Kidney glomerular epithelial cell (primary cell): ENCODE data around the gene PLXNA3.
A peak's percentile ranks its signal among the peaks of the same experiment; 100 is the strongest.
"Not testable (repeated sequence)": the region's sequence is repeated elsewhere in the genome, so short reads cannot be mapped to it uniquely, and the experiment has no call there.

Experiments
- DNase-seq: peaks from one replicate; lab custom pipeline; 2025; lab: John Stamatoyannopoulos, UW

PLXNA3 gene

DNA sequence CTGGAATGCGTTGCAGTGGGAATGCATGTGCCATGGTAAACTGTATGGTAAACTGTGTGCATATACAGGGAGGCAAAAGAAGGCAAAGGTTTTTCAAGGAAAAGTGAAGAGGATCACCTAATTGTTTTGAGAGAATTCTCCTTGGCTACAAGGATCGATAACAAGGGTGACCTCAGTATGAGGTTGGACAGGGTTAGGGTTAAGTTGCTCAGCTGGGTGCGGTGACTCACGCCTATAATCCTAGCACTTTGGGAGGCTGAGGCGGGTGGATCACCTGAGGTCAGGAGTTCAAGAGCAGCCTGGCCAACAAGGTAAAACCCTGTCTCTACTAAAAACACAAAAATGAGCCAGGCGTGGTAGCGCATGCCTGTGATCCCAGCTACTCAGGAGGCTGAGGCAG, 43.3 kb downstream of the PLXNA3 start:
- DNase-seq = not testable (repeated sequence)

DNA sequence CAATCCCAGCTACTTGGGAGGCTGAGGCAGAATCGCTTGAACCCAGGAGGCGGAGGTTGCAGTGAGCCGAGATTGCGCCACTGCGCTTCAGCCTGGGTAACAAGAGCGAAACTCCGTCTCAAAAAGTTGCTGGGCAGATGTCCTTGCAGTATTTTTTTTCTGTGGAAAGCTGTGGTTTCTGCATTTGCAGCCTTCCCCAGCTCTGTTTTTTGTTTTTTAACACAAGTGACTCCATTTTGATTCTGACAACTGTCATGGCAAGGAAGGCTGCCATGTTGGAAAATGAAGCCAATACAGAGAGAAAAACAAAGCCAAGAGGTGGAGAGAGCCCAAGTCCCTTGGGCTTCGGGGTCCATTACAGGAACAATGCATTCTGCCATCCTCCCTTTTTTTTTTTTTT, 44.0 kb downstream of the PLXNA3 start:
- DNase-seq = no peak

DNA sequence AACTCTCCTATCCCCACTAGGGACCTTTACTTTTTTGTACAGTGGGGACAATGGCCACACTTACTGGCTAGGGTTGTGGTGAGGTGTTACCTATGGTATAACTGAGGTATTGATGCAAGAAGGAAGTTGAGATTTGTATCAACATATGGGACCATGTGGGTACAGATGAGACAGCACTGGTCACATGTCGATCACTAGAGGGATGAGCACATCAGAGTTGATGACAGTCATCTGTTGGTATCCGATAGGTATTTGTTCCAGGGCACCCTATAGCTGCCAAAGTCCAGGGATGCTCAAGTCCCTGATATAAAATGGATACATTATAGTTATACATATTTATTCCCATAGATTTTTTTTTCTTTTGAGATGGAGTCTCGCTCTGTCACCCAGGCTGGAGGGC, 44.9 kb downstream of the PLXNA3 start:
- DNase-seq = no peak

DNA sequence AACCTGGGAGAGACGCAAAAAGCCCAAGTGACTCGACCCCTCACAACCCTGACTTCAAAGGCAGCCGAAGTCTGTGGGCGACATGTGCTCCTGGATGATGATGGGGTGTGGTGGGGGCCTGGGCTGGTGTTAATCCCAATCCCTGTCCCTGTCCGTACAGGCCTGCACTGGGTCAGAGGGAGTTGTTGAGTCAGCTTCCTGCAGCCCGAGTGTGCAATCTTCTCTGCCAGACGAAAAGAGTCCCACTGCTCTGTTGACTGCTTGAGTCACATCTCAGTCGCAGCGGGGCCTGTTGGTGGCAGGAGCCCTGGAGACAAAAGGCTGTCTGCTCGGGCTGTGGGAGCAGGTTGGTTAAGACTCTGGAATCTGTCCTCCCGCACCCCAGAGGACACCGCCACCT, 47.7 kb downstream of the PLXNA3 start:
- no peak for DNase-seq

DNA sequence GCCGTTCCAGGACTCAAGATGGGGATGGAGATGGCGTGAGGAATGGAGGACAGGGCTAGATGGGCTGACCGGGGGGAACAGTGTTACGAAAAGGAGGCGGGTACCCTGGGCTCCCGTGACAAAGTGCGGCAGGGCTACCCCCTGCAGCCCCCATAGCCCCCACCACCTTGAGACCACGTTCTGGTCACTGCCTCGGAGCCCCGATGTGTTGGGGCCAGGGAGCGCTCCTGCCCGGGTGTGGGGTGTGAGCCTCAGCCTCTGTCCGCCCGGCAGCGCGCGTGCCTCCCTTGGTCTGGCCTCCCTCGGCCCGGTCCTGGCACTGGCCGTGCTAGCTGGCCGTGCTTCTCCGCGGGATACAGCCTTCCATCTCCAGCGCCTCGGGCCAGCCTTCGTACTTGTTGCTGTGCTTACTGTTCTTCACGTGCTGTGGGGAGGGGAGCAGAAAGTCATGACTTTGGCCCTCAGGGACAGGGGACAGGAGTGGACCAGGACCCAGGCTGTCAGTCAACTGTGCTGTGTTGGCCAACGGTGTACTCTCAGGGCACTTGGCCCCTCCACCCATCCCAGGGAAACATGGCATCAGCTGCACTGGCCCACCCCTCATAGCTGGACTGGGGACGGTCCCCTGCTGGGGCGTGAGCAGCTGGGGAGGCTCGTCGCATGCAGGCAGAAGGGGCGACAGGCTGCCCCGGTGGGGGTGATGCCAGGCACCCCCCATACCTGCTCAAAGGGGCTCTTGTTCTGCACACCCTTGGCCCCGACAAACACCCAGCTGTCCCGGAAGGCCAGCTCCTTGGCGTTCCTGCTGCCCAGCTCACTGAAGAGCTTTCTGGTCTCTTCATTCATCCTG, 48.6 kb downstream of the PLXNA3 start:
- DNase-seq = no peak

DNA sequence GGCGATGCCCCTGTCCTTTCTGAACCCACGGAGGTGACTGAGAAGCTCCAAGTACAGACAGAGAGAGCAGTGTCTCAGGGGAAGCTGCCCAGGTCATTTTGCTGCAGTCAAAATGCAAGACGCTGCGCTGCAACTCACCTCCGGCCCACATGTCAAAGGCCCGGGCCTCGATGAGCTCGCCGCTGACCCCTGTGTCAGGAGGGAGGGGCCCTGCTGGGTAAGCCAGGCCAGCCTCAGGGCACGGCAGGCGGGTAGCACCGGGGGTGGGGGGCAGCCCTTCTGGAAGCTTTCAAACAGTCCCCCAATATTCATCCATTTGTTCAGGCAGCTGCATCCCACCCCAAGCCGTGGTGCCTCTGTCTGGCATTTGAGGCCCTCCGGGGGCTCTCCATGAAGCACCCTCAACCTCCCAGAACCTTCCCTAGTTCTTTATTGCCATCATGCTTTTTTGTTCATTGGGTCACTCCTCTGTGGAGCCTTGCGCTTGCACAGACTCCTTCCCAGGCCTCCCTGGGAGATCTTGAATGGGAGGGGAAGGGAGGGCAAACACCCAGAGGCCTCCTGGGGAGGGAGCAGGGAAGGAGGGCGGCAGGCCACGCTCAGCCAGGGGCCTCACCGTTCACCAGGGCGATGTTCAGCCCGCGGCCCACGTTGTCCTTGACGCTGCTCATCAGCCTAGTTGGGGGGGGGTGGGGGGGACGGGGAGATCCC, 49.7 kb downstream of the PLXNA3 start:
- no peak for DNase-seq

DNA sequence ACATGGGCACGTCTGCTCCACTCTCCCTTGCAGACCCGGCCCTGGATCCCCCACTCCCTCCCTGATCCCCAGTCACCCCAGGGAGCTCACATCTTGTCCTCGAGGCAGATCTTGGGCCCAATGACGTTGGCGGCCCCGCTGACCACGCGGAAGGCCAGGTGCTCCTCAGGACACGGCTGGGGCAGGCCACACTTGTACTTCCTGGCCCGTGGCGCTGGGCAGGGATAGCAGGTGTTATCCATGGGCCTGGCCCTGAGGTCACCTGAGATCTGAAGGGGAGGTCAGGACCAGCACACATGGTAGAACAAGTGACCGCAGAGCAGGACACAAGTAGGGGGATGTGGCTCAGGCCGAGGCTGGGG, 50.3 kb downstream of the PLXNA3 start:
- DNase-seq = no peak

DNA sequence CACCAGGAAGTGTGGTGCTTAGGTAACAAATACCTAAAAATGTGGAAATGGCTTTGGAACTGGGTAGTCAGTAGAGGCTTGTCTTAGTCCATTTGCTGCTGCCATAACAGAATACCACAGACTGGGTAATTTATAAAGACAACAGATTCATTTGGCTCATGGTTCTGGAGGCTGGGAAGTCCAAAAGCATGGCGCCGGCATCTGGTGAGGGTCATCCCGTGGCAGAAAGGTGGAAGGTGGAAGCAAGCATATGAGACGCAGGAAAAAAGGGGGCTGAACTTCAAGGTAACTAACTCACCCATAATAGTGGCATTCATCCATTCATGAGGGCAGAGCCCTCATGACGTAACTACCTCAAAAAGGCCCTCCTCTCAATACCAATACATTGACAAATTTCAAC, 51.4 kb downstream of the PLXNA3 start:
- DNase-seq = no peak

DNA sequence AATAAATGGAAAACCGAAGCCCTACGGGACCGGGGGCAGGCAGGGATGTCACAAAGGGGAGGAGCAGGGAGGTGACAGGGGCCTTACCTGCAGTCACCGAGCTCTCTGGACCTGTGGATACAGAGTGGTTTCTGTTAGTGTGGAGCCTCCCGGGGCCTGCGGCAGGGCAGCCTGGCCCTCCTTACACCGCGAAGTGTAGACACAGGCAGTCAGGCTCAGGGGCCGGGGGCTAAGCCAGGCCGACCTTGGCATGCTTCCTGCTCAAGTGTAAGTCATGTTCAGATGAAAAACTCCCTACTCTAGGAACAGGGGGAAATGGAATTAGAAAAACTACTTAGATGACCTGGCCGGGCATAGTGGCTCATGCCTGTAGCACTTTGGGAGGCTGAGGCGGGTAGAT, 53.7 kb downstream of the PLXNA3 start:
- DNase-seq = no peak

DNA sequence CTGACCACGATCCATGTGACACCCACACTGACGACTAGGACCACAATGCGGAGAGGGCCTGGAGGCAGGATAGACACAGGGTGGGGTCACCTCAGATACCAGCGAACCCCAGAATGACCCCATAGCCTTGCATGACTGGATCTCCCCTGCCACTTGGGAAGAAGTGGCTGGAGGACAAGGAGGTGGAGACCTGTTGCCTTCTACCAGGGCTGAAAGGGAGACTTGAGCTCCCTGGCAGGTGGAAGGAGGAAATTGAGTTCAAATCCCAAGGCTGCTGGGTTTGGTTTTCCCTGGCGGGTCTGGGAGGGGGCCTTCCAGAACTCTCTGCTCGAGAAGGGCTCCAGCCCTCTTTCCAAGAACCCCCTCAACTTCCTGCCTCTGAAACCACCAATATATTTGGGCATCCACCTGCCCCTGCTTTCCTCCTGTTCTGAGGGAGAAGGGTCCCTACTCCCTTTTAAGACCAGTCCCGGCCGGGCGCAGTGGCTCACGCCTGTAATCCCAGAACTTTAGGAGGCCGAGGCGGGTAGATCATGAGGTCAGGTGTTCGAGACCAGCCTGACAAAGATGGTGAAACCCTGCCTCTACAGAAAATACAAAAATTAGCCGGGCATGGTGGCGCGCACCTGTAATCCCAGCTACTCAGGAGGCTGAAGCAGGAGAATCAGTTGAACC, 54.9 kb downstream of the PLXNA3 start:
- DNase-seq = no peak

DNA sequence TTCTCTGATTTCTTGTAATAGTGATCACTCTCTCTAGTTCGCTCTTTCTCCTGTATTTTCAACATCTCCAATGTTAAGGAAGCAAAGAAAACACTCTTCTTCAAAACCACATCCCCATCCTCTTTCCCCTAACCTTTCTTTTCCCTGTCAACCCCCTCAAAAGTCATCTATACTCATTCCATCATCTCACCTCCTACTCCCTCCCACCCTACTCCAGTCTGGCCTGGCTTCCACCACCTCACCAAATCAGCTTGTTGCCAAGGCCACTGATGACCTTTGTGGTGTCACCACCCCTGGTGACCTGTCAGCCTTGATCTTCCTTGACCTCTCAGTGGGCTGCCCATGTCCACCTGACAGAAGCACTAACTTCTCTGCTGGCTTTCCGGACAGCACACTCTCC, 55.6 kb downstream of the PLXNA3 start:
- DNase-seq = no peak

DNA sequence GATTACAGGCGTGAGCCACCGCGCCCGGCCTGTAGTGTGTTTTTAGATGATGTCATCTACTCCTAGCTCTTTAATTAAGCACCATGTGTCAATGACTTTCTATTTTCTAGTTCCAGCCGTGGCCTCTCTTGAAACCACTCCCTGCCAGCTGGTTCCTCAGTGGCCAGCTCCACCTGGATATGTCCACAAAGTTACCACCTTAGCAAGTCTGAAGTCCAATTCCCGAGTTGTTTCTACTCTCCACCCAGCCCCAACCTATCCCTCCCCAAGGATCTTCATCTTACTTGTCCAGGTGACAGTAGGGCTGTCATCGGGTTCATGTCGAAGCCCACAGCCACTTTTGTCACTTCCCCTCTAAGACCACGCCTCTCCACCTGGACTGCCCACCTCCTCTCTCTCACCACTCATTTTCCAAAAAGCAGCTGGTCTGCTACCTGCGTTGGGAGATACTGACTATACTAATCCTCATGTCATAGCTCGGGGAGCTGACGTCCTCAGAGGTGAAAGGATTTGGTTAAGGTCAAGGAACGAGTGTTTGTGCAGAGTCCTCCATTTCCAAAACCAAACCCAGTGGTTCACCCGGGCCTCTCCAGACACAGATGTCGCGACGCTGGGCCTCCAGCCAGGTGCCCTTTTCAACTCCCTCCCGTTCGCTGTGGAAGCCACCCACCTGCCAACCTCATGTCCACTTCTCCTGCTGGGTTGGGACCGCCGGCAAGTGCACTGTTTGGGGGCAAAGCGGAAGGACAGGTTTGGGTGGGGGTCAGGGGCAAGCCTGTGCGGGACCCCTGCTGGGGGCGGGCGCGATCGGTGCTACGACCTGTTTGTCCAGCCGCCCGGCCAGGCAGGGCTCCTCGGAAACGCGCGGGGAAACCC, 57.2 kb downstream of the PLXNA3 start:
- no peak for DNase-seq

DNA sequence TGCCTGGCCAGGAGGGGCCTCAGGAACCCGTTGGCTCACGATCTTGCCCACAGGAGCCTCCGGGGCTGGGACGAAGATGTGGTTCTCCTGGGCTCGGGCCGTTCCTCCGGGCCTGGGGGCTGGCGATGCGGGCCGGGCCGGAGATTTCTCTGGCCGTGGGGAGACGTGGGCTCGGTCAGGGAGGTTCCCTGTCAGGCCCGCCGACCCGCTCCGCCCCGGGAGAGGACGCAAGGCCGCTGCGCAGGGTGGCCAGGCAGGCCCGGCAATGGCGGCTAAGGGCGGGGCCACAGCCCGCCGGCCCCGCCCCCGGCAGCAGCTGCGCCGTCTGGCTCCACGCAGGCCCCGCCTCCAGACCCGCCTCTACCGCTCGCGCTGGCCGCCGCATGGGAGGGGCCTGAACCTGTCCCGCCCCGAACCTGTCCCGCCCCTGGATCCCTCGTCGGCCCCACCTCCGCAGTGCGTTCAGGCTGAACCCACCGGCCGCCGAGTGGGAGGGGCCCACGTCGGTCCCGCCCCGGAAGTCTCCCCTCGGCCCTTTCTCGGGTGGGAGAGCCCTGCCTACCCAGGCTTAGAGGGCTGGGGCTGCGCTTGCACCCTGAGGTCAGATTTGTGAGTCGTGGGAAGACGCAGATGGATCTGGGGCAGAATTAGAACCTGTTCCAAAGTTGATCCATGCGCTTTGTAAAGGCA, 58.0 kb downstream of the PLXNA3 start, which contains the start of gene FAM3A:
FAM3A (minus strand) TSS at position 267 of the 690 bp plus-strand sequence. CDS start 460 bp downstream, outside the sequence.
- DNase-seq = peak; percentile 77

DNA sequence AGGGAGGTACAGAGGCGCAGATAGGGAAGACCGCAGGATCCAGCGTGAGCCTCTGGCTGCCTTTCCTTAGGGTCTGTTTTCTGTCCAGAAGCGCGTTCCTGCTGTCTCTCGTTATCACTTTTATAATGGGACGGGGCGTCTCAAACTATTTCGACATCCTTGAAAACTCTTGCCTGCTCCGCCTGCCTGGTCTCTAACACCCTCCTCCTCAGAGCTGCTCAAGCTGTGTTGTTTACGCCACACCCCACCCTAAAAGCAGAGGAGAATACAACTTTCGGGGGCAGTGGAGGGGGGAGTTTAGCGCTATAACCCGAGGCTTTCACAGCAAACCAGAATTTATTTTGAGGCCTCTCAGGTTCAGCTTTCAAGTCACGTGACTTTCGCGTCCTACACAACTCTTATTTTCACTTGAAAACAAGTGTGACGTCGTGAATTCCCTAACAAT, 58.6 kb downstream of the PLXNA3 start:
- no peak for DNase-seq

DNA sequence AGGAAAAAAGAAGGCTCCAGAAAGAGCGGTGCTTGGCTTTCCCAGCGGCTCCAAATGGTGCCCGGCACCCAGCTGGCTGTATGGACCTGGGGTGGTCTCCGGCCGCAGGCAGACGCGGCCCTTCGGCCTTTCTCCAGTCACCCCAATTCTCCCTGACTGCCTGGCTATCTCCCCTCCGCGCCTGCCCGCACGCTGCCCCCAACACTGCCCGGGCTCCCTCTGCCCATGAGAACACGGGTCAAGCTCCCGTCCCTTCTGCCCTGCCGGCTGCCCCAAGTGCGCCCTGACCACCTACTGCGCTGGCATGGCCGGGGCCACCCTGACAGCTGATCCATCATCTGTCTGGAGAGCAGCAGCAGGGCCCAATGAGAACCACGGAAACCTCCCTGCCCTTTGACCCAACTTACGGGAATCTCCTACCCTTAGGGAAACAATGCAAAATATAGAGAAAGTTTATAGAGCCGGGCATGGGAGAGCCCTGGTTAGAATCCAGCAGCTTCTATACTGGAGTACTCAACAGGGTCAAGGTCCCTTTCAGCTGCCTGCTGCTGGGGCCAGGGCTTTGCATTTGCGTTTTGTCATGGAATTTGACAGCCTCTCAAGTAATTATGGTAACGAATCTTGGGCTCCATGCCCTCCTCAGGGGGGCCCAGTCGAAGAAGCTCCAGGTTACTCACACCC, 59.2 kb downstream of the PLXNA3 start:
- DNase-seq = no peak

DNA sequence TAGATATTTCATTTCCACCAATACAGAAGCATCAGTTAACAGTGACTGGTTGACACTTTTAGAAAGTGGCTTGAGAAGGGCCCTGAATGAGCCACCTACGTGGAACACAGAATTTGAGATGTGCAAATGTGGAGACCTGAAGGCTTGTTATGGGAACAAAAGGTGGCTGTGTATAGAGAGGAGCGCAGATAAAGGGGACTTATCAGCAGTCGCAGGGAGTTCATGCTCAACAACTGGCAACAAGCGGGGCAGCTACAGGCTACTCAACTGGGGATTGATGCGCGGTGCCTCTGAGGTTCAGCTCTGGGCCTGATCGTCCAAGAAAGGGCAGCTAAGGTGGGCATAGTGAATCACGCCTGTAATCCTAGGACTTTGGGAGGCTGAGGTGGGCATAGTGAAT, 61.3 kb downstream of the PLXNA3 start:
- DNase-seq = no peak

DNA sequence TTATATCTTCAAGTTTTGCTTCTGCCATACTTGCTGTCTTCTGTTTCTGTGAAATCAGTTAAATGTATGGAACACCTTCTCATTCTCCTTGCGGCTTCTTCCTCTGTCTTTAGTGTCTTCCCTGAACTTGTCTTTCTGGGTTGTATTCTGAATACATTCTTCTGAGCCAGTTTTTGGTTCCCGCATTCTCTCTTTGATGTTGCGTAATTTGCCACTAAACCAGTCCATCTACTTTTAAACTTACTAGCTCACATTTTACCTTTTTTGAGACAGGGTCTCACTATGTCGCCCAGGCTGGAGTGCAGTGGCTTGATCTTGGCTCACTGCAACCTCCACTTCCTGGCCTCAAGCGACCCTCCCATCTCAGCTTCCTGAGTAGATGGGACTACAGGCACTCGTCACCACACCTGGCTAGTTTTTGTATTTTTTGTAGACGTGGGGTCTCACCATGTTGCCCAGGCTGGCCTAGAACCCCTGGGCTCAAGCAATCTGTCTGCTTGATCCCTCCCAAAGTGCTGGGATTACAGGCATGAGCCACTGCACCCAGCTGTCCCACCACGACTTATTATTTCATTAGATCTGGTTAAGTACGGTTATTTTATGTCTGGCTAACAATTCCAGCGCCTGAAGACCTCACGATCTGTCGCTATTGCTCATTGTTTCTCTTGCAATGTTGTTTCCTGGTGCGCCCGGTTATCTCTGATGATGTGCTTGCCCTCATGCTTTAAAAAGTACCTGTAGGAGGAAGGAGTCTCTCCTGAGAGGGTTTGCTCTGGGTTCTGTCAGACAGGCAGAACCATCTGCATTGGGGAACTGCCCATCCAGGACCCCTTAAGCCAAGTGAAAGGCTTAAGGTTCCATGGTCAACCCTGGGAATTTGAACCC, 67.8 kb downstream of the PLXNA3 start:
- no peak for DNase-seq

DNA sequence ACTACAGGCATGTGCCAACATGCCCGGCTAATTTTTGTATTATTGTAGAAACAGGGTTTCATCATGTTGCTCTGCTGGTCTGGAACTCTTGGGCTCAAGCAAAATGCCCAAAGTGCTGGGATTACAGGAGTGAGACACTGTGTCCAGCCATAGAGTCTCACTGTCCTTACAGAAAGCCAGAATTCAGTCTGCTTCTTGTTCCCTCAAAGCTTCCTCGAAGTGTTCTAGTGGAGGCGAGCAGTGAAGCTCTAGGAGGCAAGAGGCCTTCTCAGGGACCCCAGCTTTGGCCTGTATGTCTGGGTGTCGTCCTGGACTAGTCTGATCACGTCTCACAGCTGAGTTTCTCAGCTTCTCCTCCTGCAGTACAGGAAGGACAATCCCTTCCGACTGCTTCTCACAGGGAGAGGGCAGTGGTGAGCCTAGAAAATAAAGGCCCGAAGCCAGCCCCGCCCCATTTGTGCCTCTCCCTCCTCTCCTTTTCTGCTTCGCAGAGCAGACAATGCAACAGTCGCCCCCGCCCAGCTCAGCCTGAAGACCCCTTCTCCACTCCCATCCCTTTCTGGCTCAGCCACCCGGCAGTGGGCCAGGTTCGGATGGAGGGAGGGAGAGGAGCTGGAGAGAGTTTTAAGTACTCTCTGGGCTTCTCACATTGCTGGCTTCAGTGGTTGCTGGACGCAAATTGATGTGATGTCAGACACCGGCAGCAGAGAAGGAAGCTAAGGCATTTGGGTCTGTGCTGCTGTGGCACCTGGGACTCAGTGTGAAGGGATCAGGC, 69.0 kb downstream of the PLXNA3 start:
- DNase-seq = peak; percentile 42
